KMS-11 (cell line): ENCODE data around the gene PTPRJ.

Experiments
- H2AFZ ChIP-seq: fragments of 200-600 bp; sonication (generic); 2 replicates; pipeline ENCODE4 v1.6.1; 2016; ENCODE audit warnings: antibody characterized with exemption, mixed run types, low read depth
- H3K27ac ChIP-seq: fragments of 200-600 bp; sonication (generic); 2 replicates; pipeline ENCODE4 v1.6.1; 2016; ENCODE audit warnings: mild to moderate bottlenecking, mixed run types
- H3K27me3 ChIP-seq: fragments of 200-600 bp; sonication (generic); 2 replicates; pipeline ENCODE4 v1.6.1; 2017; ENCODE audit warnings: mild to moderate bottlenecking, low read depth, mixed run types, moderate library complexity; ENCODE audit not compliant: insufficient read depth
- H3K36me3 ChIP-seq: fragments of 200-600 bp; sonication (generic); 2 replicates; pipeline ENCODE4 v1.6.1; 2017; ENCODE audit warnings: mild to moderate bottlenecking, mixed run types; ENCODE audit not compliant: insufficient read depth
- H3K4me1 ChIP-seq: fragments of 200-600 bp; sonication (generic); 2 replicates; pipeline ENCODE4 v1.6.1; 2016; ENCODE audit warnings: mild to moderate bottlenecking, low read depth, mixed run types; ENCODE audit not compliant: poor library complexity, severe bottlenecking
- H3K4me2 ChIP-seq: fragments of 200-600 bp; sonication (generic); 2 replicates; pipeline ENCODE4 v1.7.0; 2016; ENCODE audit warnings: mild to moderate bottlenecking, mixed run types
- H3K4me3 ChIP-seq: fragments of 200-600 bp; sonication (generic); IDR thresholded peaks from 2 replicates; pipeline ENCODE4 v1.6.1; 2017; ENCODE audit warnings: low read depth, low read length, mixed read lengths; ENCODE audit not compliant: insufficient read depth
- H3K79me2 ChIP-seq: fragments of 200-600 bp; sonication (generic); 2 replicates; pipeline ENCODE4 v1.6.1; 2016; ENCODE audit warnings: low read depth, mixed run types; ENCODE audit not compliant: insufficient read depth
- H3K9ac ChIP-seq: fragments of 200-600 bp; sonication (generic); 2 replicates; pipeline ENCODE4 v1.6.1; 2016; ENCODE audit warnings: mild to moderate bottlenecking, mixed run types
- H4K20me1 ChIP-seq: fragments of 200-600 bp; sonication (generic); 2 replicates; pipeline ENCODE4 v1.6.1; 2016; ENCODE audit warnings: mild to moderate bottlenecking, mixed run types; ENCODE audit not compliant: insufficient read depth
- TF ChIP-seq, protein P1 (sequence below): fragments of 200-600 bp; sonication (generic); conservative IDR thresholded peaks from 2 replicates; pipeline ENCODE4 v1.6.1; 2017; ENCODE audit warnings: low read depth, mild to moderate bottlenecking, antibody characterized with exemption, low read length, moderate library complexity, mixed read lengths

Gene PTPRJ

DNA sequence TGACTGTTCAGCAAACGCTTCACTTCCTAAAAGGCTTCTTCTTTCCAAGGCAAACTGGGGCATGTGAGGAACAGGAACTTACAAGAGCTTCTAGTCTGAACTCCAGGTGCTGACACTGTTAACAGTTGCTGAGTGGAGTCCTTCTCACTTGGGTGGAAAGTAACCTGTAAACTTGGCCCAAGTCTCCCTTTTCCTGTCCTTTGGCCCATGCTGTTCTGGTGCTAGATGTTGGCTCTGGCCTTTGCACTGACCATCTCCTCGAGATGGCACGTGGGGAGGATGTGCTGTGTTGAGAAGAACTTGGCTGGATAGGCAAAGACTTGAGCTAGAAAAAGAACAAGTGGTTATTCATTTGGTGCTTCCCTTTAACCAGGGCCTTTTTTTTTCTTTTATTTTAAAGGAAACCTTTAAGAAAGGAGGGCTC lies 53.6 kb downstream of the PTPRJ start:
- Histone ChIP-seq H3K27me3 (no peaks in the 10 kb centered on the region), H3K36me3 (no peaks in the 10 kb centered on the region), H3K4me3 (no peak overlapping the region), H3K4me1 (no peaks in the 10 kb centered on the region), H3K9ac (no peak overlapping the region), H4K20me1 (no peaks in the 10 kb centered on the region), H3K27ac (no peak overlapping the region), H3K4me2 (no peak overlapping the region), H3K79me2 (no peaks in the 10 kb centered on the region), H2AFZ (no peak overlapping the region)
- TF ChIP-seq, protein P1, sequence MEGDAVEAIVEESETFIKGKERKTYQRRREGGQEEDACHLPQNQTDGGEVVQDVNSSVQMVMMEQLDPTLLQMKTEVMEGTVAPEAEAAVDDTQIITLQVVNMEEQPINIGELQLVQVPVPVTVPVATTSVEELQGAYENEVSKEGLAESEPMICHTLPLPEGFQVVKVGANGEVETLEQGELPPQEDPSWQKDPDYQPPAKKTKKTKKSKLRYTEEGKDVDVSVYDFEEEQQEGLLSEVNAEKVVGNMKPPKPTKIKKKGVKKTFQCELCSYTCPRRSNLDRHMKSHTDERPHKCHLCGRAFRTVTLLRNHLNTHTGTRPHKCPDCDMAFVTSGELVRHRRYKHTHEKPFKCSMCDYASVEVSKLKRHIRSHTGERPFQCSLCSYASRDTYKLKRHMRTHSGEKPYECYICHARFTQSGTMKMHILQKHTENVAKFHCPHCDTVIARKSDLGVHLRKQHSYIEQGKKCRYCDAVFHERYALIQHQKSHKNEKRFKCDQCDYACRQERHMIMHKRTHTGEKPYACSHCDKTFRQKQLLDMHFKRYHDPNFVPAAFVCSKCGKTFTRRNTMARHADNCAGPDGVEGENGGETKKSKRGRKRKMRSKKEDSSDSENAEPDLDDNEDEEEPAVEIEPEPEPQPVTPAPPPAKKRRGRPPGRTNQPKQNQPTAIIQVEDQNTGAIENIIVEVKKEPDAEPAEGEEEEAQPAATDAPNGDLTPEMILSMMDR, result no peak

DNA sequence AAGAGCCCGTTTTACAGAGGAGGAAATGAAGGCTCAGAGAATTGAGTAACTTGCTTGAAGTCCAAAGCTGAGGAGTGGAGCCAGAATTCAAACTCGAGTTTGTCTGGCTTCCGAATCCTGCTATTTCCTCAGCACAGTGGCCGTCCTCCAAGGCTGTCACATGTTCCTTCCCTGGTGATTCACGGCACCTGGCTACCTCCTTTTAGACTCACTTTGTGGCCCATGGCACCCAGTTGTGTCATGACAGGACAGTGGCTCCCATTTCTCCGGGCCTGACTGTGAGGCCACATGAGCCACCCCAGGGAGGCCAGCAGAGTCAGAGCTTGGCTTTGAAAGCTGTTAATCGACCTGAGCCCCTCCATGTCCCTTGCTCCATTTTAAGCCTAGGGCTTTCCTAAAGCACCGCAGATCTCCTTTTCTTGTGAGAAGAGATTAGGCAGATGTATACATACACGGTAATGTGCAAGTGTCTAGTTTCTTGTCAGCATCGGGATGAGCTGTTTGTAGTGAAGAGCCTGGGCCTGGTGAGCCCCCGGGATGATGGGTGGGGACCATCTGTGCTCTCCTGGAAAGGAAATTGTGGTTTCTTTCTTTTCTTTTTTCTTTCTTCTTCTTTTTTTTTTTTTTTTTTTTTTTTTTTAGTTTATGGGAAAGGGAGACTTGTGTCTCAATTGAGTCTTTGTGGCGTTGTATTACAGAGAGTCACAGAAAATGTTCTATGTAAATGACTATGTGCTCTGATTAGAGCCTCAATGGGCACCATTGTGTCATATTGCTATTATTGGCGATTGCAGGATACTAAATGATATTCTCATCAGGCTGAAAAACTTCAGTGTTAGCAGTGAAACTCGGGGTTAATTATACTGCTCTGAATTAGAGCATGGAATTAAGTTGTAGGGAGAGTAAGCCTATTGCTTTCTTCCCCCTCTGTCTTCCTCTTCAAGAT lies 54.8 kb downstream of the PTPRJ start:
- H2AFZ ChIP-seq, result no peak overlapping the region
- H3K27me3 ChIP-seq, result no peaks in the 10 kb centered on the region
- H3K79me2 ChIP-seq, result no peaks in the 10 kb centered on the region
- no peak overlapping the region for H3K4me3 ChIP-seq
- no peak overlapping the region for H3K4me2 ChIP-seq
- TF ChIP-seq, protein P1, result no peak
- H3K36me3 ChIP-seq, result no peaks in the 10 kb centered on the region
- no peaks in the 10 kb centered on the region for H4K20me1 ChIP-seq
- H3K27ac ChIP-seq, result no peak overlapping the region
- H3K4me1 ChIP-seq, result no peaks in the 10 kb centered on the region
- no peak overlapping the region for H3K9ac ChIP-seq

DNA sequence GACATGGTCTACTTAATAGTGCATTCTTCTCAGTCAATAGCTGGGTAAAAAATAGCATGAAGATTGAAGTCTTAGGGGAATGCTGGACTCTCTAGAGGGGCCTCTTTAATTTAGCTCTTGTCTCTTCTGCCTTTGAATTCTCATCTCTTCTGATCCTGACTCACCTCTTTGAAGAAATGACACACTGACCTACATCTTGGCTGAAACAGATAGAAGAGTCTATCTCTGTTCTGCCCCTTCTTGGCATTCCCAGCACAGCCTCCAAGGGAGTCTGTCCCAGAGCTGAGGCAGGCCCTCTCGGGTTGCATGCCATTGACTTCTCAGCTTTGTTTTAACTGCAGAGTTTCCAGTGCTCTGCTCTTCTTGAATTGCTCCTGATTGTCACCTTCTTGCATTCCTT lies 55.7 kb downstream of the PTPRJ start:
- H3K27me3 ChIP-seq, result no peaks in the 10 kb centered on the region
- TF ChIP-seq, protein P1, result no peak
- no peak overlapping the region for H2AFZ ChIP-seq
- no peak overlapping the region for H3K27ac ChIP-seq
- no peaks in the 10 kb centered on the region for H3K79me2 ChIP-seq
- no peaks in the 10 kb centered on the region for H3K4me1 ChIP-seq
- no peak overlapping the region for H3K9ac ChIP-seq
- H4K20me1 ChIP-seq, result no peaks in the 10 kb centered on the region
- no peak overlapping the region for H3K4me2 ChIP-seq
- H3K36me3 ChIP-seq, result no peaks in the 10 kb centered on the region
- no peak overlapping the region for H3K4me3 ChIP-seq

DNA sequence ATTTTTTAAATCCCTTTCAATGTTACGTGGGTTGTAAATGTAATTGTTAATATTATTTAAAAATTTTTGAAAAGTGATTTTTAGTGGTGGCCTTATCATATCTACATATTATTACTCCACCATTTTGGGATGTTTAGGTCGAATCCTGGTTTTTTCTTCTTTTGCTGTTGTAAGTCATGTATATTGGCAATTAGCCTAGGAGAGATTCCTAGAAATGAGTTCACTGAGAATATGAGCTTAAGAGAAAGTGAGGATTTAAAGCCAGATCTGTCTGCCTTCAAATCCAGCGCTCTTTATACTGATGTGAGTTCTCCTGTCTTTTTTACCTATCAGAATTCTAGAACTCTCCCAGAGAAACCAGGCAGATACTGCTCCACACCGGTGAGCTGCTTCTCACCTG lies 56.1 kb downstream of the PTPRJ start:
- no peak overlapping the region for H3K9ac ChIP-seq
- no peaks in the 10 kb centered on the region for H3K4me1 ChIP-seq
- H4K20me1 ChIP-seq, result no peaks in the 10 kb centered on the region
- no peak overlapping the region for H3K27ac ChIP-seq
- H3K4me2 ChIP-seq, result no peak overlapping the region
- H2AFZ ChIP-seq, result no peak overlapping the region
- H3K27me3 ChIP-seq, result no peaks in the 10 kb centered on the region
- no peaks in the 10 kb centered on the region for H3K79me2 ChIP-seq
- TF ChIP-seq, protein P1, result no peak
- no peak overlapping the region for H3K4me3 ChIP-seq
- no peaks in the 10 kb centered on the region for H3K36me3 ChIP-seq
